GDM1 (cell line): ENCODE data around the gene PPP1CA.
"Not testable (repeated sequence)": the region's sequence is repeated elsewhere in the genome, so short reads cannot be mapped to it uniquely, and the experiment has no call there.

Experiments used
- DNase-seq: peaks from one replicate; lab custom pipeline; 2025; lab: John Stamatoyannopoulos, UW

PPP1CA gene

DNA sequence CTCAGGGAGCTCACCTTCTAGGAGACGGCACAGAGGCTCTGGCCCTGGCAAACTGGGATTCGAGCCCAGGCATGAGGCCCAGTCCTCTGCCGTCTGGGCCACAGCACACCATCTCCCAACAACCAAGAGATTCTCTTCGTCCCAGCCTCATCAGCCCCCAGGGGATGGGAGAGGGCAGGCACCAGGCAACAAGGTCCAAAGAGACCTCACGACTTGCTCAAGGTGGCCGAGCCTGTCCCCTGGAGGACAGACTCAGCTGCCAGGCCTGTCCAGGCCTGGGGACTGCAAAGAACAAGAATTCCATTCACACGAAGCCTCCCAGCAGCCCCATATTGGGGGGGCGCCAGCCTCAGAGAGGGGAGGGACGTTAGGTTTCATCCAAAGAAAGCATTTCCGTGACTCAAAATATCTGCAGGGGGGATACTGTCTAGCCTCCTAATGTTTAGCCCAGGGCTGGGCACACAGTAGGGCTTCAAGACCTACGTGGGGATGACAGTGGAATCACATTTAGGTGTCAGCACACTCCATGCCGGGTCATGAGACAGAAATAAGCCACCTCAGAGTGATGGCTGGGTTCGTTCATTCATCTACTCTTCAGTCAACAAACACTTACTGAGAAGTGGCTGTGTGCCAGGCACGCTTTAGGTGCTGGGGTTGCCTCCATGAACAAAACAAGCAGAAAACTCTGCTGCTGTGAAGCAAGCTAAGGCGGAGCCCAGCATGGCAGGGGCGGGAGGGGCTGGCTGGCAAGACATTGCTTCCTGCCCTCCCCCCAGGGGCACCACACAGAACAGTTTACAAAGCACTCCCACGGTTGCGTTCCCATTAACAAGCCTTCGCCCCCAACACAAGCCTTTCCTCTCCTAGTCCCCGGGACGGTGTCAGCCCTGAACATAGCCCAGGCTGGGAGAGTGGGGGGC is 15.0 kb upstream of the PPP1CA start:
- peak; percentile 21 for DNase-seq

DNA sequence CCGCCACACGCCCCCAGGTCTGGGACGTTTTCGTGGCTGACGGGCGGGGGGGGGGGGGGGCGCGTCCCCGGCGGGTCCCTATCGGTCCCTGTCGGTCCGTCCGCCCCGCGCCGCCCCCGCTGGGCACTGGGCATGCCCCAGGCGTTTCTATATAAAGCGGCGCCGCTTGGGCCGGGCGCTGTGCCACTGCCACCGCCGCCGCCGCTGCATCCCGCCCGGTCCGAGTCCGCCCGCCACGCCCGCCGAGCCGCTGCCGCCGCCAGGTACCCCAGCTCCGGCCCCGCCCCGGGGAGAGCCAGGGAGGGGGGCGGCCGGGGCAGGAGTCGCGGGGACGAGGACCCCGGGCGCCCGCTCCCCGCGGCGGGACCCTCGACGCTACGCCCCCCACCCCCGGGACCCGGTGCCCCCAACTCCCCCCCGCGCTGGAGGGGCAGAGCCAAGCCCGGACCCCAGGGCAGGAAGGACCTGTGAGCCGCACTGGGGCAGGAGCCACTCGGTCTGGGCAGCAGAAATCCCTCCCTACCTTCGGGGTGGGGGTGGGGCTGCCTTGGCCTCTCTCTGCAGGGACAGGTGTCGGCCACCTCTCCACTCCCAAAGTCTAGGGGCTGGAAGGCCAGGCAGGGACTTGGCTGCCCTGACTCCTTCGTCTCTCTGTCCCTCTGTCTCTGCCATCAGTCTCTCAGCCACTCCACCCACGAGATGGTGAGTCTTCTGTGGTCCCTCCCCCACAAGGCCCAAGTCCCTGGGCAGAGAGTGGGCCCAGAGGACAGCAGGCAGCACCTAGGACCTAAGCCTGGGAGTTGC is 14.0 kb upstream of the PPP1CA start, which contains the start of gene CARNS1:
CARNS1 (plus strand) TSS at position 178 of the 804 bp plus-strand sequence; CDS start at position 700, 522 bp downstream.
- DNase-seq: no peak

DNA sequence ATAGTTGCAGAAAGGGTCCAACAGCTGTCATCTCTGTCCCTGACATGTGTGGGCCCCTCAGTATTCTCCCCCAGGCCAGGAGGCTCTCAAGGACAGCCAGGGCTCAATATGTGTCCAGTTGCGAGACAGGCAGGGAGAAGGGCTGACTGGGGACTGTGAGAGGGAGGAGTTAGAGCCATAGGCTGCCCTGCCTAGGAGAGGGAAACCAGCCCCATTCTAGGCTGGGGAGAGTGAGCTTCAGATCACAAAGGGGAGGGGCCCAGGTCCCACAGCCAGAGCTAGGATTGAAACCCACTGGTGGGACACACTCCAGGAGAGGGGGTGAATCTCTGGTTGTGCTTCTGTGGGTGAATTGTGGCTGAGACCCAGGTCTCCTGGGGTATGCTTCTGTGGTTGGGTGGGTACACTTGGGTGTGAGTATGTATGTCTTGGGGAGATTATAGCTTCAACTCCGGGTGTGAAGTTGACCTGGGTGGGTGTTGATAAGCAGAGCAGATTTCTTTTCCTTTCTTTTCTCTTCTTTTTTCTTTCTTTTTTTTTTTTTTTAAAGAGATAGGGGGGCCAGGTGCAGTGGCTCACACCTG is 11.7 kb upstream of the PPP1CA start:
- DNase-seq: no peak

DNA sequence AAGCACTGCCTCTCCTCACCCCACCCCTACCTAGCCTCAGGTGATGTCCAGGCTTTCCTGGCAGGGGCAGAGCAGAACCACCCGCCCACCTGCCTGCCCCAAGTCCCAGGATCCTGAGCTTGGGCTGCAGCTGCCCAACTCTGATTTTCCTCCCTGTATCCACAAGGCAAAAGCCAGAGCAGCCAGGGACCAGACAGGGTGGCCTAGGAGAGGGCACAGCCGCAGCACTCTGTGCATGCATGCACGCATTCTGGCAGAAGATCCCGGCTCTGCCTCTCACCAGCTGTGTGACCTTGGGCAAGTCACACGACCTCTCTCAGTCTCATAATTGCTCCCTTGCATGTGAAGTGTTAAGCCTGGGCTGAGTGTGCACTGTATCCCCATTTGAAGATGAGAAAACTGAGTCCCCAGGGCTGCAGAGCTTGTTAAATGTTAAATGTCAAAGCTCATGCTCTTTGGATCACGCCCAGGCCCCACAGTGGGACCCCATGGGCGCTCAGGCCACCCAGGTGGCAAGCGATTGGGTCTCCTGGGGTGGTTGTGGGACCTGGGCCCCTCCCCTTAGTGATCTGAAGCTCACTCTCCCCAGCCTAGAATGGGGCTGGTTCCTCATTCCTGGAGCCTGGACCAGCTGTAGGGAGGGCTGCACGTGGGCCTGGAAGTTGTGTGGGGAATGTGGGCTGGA is 11.0 kb upstream of the PPP1CA start:
- no peak for DNase-seq

DNA sequence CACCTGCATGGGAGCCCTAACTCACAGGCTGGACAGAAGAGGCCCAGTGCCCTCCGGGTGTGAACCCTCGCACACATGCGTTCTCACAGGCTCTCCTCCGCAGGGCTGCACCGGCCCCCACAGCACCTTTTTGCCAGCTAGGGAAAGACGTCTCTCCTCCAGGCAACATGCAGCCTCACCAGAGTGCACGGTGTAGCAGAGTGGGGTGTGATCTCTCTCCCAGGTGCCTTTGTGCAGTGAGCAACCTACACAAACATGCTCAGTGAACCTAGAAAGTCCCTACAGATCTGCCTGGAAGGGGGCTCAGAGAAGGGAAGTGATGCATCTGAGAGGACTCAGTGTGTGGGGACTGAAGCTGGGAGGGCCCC is 10.1 kb upstream of the PPP1CA start:
- DNase-seq: no peak

DNA sequence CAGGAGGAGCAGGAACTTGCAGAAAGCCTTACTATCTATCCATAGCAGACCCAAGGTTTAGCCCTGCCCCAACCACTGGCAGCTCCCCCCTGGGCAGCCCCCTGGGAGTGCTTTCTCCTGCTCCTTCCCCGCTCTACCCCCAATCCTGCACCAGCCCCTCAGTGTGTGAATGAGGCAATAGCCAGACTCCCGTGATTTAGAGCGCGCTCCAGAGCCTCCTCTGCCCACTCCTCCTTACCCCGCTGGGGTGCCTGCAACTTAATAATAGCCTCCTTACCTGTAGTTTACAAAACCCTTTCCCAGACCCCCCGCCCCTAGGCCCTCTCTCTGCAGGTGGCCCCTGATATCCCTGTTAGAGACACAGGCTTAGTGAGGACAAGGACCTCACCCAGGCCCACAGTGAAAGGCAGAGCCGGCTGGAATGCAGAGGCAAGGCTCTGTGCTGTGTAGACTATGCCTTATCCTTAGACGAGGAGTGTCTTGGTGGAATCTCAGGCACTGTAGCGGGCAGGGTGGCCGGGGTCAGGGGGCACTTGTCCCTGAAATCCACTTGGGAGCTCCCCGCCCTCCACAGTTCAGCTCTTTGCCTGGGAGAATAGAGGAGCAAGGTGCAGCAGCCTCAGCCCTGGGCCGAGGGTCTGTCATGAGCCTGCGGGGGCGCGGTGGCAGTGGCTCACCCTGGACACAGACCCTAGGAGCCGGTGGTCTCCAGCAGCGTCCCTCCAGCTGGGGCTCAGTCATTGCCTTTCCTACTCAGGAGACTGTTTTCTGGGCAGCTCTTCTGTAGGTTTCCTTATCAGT is 9.5 kb upstream of the PPP1CA start:
- no peak for DNase-seq

DNA sequence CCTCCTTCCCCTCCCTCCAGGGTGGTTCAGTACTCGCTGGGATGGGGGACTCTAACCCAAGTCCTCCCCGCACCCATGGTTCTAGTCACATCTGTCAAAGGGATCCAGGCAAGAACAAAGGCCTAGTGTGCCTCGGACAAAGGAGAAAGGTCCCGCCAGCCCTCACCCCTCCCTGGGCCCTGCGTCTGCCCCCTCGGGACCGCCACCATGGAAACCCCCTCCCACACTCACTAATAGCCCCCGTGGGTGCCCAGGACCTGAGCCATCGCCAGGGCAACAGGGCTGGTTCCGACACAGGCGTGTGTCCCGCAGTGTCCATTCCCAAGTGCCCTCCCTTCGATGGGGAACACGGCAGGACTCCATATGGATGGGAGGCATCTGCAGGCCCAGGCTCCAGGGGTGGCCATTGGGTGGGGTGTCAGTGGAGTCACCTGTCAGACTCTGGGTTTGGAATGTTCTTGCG is 8.7 kb upstream of the PPP1CA start:
- DNase-seq: no peak

DNA sequence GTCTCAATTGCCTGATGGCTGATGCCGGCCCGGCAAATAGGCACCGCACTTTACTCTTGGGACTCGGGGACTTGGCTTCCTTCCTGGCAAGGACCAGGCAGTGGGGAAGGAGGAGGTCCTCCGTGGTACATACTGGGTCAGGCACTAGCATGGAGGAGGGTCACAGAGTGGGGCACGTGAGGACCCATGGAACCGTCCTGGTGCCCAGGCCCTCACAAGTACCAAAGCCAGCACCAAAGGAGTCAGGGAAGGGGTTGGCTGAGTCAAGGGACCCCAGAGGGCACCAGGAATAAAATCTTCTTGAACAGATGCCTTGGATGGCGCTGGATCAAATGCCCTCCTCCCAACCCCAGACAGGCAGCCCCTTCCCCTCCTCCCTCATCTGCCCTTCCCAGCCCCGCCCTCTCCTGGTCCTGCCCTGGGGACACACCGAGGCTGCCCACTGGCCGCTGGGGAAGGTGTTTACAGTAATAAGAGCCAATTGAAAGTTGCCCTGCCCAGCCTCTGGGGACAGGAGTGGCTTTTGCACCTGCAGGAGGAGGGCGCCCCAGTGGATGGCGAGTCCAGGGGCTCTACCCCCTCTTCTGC is 8.2 kb upstream of the PPP1CA start:
- DNase-seq: no peak

DNA sequence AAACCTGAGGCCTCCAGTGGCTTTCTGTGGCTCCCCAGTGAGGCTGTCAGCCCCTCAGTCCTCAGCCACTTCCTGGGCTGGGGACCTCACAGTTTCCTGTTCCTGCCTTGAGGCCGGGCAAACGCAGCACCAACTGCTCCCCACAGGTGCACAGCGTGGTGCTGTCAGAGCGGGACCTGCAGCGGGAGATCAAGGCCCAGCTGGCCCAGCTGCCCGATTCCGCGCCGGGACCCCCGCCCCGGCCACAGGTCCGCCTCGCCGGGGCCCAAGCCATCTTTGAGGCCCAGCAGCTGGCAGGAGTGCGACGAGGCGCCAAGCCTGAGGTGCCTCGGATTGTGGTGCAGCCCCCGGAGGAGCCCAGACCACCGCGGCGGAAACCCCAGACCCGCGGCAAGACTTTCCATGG is 7.6 kb upstream of the PPP1CA start:
- DNase-seq: peak; percentile 70

DNA sequence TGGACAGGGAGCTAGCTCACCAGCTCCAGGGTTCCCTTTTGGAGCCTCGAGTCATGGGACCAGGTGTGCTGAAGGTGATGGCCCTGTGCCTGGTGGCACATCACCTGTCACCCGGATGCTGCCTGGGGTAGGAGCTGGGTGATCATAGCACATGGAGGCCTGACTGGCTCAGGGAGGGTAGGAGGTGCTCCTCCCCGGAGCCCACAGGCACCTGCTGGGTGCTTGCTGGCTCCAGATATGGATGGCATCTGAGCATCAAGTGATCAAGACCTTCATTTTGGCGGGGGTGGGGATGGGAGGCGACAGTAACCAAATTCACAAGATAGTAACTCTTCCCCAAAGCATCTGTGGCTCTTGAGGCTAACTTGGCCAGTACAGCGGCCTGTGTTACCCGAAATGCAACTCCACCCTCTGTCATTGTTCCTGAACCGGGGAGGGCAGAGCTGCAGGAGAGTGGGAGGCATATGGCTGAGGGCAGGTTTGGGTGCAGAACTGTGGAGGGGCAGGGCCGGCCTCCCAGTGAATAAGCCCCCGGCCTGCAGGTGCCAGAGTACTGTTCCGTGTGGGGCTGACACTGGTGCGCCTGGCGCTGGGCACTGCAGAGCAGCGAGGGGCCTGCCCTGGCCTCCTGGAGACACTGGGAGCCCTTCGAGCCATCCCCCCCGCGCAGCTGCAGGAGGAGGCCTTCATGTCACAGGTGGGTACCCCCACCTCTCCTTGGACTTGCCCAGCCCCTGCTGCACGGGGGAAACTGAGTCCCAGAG is 7.0 kb upstream of the PPP1CA start:
- DNase-seq: no peak

DNA sequence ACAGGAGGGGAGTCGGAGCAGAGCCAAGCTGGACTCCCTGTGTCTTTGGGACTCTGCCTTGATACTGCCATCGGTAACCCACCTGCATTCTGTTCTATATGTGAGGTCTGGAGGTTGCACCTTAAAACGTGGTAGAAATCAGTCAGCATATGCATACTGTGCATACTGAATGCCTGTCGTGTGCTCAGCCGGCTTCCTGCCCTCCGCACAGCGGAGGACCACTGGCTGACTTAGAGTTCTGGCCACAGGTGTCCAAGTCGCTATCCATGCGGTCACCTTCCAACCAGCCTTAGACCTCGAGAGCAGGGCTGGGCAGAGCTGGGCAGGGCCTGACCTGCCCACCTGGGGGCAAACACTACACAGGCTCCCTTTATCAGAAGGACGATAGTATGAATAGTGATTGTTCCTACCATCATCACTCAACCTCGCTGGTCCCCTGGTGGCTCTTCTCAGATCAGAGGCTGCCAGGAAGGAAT is 6.1 kb upstream of the PPP1CA start:
- no peak for DNase-seq

DNA sequence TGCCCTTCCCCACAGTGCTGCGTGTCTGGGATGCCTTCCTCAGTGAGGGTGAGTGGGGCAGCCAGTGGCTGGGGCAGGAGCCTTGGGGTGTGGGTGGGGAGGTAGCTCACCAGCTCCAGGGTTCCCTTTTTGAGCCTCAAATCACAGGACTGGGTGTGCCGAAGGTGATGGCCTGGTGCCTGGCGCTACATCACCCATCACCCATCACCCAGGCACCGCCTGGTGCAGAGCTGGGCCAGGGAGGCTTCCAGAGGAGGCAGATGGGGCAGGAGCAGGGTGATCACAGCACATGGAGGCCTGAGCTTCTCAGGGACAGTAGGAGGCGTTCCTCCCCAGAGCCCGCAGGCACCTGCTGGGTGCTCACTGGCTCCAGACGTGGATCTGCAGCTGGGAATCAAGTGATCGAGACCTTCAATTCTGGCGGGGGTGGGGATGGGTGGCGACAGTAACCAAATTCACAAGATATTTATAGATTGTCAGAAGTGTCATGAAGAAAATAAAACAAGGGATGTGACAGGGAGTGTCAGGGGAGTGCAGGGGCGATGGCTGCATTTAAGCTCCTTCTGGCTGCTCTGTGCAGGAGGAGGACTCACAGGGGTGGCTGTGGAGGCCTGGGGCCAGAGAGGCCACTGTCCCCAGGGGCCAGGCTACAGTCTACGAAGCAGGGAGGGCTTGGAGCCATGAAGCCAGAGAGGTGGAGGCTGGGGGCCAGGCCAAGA is 5.5 kb upstream of the PPP1CA start:
- DNase-seq: no peak

DNA sequence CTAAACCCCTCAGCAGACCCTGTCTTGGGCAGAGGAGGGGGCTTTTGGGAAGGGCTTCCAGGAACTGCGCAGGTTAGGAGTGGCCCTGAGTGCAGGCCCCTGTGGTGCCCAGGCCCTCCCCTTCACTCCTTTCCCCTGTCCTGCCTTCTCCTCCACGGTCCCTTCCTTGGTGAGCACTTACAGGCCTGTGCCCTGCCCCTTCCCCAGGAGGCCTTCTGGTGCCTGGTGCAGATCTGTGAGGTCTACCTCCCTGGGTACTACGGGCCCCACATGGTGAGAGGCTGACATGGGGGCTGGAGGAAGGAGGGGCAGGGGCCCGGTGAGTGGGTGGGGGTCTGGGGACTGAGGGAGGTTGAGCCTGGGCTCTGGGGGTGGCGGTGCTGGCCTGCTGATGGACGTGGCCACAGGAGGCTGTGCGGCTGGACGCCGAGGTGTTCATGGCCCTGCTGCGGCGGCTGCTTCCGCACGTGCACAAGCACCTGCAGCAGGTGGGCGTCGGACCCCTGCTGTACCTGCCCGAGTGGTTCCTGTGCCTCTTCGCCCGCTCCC is 4.8 kb upstream of the PPP1CA start:
- no peak for DNase-seq

DNA sequence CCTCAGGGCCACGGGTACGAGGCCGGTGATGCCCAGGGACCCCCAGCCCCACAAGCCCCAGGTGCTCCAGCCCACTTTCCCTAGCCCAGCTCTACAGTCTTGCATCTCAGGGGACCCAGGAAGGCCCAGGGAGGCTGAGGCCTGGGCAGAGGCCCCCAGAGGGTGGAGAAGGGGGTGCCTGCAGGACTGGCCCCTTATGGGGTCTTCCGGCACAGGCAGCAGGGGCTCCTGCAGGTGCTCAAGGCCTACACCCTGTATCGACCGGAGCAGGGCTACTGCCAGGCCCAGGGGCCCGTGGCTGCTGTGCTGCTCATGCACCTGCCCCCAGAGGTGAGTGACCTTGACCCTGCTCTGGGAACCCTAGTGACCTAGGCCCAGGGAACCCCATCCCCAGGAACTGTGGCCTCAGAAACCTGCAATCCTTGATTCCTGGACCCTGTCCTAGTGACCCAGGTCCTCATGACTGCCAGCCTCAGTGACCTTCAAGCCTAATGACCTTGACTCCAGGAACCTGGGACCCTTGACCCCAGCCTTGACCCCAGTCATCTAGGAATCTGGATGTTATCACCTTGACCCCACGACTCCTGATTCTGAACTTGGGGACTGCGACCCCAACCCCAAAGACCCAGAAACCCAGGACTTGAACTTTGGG is 4.2 kb upstream of the PPP1CA start:
- DNase-seq: no peak

DNA sequence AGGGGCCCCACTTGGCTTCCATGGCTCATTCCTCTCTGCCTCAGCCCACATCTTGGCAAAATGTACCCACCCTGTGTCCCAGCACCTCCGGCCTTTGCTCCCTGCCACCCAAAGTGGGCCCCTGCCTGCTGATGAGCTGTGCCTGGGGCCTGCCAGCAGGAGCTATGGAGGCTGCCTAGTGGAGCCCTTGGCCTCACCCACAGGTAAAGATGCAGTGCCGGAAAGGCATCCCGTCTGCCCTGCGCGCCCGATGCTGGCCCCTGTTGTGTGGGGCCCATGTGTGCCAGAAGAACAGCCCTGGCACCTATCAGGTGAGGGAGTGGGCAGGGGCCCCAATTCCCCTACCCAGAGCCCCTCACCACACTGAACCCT is 3.5 kb upstream of the PPP1CA start:
- no peak for DNase-seq

DNA sequence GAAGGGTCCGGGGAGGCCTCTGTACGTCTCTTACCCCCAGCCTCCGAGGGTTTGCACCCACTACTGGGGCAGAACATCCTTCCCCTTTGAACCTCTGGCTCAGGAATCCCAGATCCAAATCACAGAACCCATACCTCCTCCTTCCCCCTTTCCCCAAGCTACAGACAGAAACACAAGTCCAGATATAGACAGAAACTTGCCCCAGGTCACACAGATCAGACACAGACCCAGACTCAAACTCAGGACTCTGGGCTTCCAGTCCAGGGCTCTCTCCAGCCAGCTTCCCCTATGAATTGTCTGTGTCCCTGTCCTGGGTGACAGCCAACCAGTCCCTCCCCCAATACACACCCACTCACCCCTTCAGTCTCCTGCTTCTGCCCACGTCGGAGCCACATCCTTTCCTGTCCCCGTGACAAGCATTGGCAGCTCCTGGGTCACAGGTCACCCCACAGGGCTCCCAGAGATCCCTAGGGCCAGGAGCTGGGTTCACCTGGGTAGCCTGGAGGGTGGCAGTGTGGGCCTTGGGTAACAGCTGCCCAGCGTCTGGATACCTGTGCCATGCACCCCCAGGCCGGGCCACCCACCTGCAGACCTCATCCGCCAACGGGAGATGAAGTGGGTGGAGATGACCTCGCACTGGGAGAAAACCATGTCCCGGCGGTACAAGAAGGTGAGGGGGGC is 3.0 kb upstream of the PPP1CA start:
- DNase-seq: no peak

DNA sequence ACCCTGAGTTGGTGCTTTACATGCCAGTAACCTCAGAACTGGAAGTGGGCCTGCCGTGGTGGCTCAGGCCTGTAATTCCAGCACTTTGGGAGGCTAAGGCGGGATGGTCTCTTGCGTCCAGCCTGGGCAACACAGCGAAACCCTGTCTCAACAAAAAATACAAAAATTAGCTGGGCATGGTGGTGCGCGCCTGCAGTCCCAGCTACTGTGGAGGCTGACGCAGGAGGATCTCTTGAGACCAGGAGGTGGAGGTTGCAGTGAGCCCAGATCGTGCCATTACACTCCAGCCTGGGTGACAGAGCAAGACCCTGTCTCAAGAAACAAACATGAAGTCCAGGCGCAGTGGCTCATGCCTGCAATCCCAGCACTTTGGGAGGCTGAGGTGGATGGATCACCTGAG is 1.4 kb upstream of the PPP1CA start:
- not testable (repeated sequence) for DNase-seq
